ENCODE data around the gene LAMC3.

Gene LAMC3

DNA sequence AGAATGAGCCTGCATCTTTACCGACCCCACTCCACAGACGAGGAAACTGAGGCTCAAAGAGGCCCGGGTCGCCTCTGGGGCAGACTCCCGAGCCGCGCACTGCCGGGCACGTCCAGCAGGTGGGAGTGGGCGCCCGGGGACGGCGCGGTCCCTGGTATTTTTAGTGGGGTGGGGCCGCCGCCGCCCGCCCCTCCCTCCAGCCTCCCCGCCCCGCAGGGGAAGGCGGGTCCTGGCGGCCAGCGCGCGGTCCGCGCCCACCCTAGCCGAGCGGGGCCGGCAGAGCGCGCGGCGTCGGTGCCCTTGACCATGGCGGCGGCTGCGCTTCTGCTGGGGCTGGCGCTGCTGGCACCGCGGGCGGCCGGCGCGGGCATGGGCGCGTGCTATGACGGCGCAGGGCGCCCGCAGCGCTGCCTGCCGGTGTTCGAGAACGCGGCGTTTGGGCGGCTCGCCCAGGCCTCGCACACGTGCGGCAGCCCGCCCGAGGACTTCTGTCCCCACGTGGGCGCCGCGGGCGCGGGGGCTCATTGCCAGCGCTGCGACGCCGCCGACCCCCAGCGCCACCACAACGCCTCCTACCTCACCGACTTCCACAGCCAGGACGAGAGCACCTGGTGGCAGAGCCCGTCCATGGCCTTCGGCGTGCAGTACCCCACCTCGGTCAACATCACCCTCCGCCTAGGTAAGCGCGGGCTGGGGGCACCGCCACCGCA, at the start of gene LAMC3:
Gene LAMC3, plus strand, starts transcription at position 266 of the 710 bp plus-strand sequence. Its CDS starts 41 bp downstream, at position 307.
- no peak for DNase-seq

DNA sequence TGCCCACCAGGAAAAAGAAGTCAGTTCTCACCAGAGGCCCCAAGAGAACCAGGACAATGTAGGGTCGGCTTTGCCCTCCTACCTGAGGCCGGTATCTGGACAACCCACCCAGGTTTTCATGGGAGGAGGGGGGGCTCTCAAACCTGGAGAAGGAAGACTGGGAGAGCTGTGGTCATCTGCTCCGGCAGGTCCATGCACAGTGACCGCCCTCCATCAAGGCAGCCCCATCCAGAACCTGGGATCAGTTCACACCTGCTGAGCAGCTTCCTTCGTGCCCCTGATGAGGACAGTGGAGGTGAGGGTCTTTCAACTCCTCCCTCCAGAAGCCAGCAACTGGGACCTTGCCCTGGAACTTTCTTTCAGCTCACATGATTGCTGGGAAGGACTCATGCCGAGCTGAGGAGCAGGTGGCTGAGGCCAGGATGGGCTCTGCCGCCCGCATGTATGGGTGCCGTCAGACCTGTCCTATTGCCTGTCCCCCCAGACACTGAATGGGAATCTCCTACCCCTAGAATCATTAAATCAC, 49.1 kb upstream of the LAMC3 start:
- DNase-seq: no peak

DNA sequence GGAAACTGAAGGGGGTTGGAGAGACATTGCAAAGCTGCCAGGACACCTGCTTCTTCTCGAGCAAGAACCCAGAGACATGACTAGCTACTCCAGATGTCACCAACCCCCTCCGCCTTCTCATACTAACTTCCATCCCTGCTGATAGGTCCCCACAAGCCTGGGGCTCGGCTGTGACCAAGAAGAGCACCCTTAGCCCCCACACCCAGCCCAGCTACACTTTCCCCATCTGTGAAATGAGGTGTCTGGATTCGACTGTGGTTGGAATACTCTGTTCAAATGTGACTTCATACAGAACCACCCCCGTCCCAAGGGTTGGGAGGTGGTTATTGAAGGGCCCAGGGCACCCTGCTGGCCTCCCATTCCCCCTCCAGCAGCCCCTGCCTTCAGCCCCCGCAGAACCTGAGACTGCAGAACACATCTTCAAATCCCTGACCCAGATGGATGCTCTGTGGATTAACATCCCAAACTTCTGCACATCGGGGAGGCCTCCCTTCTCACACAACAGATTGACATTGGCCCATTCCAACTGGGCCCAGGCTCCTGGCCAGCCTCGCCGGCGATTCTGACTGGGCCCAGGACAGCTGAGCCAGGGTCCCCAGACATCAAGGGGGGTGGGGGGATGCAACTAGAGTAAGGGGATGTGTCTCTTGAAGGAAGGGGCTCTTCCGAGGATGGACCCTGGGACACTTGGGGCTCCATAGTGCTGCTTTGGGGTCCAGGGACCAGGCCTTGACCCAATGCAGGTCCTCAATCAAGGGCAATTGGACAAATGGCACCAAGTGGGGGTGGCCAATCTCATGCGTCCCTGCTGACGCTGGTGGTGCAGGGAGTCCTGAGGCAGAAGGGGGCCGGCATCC, 48.2 kb upstream of the LAMC3 start:
- DNase-seq: no peak

DNA sequence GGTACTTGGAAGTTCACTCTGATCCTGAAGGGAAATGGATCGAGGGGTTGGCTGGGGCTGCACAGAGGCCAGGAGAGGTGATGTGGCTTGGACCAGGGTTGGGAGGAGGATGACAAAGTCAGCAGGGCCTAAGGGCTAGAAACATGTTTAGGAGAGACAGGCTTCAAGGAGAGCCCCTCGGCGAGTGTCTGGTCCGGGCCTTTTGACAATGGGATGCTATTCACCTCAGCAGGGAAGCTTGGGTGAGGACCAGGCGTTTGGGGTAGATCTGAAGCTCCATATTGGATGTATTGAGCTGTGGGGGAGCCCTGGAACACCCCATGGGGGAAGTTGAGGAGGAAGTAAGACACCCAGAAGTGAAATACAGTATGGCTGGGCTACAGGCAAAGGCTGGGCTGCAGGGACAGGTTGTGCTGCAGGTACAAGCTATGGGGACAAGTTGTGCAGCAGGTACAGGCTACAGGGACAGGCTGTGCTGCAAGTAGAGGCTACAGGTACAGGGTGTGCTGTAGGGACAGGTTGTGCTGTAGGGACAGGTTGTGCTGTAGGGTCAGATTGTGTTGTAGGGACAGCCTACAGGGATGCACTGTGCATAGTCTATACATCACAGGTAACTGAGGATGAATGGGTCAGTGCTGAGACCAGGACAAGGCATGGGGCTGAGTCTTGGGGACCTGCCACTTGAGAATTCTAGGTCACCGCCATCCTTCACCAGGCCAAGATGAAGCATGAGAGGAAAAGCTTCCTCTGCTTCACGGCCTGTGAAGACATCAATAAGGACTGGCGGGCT, 47.3 kb upstream of the LAMC3 start:
- no peak for DNase-seq

DNA sequence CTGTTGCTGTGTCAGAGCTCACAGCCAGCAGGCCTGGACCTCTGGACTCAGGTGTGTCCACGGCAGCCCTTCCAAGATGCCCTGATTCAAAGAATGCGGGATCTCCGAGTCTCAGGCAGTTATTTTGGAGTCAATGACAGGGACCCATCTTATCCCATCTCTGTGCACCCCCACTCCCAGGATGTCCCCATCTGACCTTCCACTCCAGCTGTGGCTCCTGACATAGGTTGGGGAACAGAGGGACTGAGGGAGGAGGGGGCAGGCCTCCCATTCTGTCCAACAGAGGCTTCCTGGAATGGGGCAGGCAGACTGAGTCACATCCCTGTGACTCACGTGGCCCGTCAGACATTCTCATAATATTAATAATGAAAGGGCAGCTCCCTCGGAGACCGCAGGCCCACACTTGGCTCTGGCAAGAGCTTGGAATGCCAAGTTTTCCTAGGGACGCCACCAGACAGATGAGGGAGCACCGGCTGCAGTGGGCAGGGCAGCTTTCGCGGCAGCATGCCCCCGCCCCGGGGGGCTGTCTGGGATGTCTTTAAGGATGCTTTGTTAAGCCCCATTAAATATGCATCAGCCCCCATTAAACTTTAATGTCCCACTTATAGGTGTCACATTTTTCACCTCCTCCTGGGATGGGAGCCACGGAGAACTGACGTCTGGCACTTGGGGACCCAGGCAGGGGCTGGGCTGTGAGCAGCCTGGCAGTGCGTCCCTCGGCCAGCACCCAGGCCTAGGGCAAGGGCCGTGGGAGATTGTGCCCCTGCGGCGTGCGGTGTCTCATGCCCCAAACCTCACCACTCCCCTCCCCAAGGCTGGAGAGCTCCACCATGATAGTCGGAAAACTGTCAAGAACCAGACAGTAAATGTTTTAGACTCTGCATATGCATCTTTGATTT, 46.3 kb upstream of the LAMC3 start:
- no peak for DNase-seq

DNA sequence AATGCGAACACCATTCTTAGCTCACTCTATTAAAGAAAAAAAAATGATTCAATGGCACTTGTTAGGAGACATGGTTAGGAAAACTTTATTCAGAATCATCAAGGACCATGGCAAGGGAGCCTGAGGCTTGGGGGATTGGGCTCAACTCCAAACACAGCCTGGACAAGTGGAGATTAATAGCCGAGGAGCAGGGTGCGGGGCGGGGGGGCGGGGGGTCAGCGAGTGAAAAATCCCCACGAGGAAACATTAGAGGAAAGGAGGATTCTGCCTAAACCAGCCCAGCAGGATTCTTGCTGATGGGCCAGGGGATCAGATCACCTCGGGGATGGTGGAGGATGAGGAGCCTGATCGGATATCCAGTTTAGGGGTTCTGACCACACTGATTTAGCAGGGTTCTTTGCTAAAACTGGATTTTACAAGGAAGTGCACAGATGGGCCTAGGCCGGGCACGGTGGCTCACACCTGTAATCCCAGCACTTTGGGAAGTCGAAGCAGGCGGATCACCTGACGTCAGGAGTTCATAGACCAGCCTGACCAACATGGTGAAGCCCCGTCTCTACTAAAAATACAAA, 45.6 kb upstream of the LAMC3 start:
- no peak for DNase-seq

DNA sequence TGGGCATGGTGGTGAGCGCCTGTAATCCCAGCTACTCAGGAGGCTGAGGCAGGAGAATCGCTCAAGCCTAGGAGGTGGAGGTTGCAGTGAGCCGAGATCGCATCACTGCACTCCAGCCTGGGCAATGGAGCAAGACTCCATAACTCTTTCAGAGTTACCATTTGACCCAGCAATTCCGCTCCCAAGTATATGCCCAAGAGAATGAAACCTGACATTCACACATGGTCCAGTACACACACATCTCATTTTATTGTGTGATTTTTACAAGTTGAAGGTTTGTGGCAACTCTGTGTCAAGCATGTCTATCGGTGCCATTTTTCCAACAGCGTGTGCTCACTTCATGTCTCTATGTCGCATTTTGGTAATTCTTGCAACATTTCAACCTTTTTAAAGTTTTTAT, 45.1 kb upstream of the LAMC3 start:
- no peak for DNase-seq

DNA sequence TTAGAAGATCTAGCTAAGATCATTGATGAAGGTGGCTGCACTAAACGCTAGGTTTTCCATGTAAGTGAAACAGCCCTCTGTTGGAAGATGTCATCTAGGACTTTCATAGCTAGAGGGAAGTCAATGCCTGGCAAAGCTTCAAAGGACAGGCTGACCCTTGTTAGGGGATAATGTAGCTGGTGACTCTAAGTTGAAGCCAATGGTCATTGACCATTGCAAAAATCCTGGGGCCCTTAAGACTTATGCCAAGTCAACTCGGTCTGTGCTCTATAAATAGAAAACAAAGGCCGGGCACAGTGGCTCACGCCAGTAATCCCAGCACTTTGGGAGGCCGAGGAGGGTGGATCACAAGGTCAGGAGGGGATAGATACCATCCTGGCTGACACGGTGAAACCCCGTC, 43.3 kb upstream of the LAMC3 start:
- DNase-seq: no peak

DNA sequence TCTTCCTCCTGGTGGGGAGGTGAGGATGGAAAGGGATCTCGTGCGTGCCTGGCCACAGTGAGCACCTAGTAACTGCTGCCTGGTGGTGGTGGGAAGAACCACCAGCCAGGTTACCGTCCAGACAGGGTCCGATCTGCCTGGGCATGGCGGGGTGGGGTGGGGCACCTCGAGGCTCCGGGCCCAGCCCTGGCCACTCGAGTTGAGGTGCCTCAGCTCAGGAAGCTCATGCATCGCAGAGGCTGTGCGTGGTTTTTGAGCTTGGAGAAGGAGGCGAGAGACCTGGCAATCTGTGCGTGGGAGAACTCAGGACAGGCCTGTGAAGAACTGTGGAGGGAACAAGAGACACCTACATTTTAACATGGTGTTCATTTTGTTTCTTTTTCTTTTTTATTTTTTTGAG, 38.9 kb upstream of the LAMC3 start:
- DNase-seq: no peak

DNA sequence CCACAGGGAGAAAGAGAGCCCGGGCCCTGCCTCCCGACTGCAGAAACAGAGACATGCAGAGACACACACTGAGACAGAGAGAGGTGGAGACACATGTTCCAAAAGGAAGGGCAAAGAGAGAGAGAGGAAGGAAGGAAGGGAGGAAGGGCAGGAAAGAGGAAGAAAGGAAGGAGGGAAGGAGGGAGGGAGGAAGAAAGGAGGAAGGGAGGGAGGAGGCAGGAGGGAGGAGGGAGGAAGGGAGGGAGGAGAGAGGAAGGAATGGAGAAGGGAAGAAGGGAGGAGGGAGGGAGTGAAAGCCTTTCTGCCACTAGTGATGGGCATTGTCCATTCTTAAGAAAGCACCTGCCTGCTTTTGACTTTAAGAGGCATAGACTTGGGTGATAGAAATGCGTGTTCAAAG, 38.1 kb upstream of the LAMC3 start:
- no peak for DNase-seq

DNA sequence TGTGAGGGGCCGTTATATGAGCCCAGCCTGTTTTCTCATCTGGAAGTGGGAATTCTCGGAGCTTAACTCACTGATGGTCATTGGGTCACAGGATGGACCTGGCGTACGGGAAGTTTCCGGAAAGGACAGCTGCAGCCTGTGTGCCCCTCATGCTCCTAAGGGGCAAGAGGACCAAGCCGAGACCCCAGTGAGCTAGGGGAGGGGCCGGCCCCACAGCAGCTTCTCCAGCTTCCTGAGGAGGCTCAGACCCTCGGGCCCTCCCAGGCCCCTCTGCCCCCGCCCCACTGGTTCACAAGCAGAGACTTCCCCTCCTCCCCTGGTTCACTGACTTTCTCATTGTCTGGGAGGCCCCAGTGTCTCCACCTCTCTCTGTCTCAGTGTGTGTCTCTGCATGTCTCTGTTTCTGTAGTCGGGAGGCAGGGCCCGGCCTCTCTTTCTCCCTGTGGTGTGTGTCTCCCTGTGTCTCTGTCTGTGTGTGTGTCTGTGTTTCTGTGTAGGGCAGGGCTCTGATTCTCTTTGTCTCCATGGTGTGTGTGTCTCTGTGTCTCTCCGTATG, 37.6 kb upstream of the LAMC3 start:
- DNase-seq: no peak

DNA sequence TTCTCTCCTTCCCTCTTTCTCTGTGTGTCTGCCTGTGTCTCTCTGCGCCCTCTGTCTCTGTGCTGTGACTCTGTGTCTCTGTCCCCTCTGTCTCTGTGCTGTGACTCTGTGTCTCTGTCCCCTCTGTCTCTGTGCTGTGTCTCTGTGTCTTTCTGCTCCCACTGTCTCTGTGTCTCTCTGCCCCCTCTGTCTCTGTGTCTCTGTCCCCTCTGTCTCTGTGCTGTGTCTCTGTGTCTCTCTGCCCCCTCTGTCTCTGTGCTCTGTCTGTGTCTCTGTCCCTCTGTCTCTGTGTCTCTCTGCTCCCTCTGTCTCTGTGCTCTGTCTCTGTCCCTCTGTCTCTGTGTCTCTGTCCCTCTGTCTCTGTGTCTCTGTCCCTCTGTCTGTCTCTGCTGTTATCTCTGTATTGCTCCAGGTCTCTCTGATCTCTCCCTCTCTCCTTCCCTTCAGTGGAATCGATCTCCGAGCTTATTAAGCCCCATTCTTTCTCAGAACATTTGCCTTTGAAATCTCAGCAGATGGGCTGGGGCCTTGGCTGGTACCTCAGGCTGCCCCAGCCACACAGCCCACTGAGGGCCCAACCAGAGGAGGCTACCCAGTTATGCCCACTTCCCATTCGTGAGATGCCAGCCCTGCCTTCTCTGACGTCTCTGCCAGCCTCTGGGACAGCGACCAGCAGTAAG, 36.6 kb upstream of the LAMC3 start:
- no peak for DNase-seq

DNA sequence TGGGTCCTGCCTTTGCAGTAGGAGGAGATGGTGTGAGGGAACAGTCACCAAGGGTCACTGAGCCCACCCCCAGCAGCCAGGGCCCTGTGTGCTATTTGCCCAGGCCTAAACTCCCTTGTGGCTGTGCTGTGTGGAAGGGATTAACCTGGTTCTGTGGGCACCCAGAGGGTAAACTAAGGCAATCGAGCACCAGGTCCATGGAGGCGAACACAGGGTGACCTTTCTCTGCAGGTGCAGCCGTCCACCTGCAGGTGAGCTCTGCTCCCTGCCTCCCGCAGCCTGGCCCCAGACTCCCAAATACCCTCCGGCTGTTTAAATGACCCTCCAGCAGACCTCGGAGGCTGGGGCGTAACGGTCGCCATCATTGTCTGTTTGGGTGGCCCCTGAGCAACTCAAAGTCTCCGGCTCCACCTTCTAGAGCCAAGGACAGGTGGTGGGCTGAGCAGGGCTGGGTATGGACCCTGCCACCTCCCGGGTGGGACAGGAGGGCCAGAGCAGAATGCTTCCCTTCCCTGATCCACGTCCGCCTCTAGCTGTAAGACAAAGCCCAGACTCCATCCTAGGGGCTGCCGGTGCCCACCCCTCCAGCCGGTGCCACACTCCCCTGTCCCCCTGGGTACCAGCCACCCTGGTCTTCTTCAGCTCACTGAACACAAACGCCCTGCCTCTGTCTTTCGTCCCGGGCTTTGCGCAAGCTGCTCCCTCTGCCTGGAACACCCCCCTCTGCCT, 35.9 kb upstream of the LAMC3 start:
- no peak for DNase-seq

DNA sequence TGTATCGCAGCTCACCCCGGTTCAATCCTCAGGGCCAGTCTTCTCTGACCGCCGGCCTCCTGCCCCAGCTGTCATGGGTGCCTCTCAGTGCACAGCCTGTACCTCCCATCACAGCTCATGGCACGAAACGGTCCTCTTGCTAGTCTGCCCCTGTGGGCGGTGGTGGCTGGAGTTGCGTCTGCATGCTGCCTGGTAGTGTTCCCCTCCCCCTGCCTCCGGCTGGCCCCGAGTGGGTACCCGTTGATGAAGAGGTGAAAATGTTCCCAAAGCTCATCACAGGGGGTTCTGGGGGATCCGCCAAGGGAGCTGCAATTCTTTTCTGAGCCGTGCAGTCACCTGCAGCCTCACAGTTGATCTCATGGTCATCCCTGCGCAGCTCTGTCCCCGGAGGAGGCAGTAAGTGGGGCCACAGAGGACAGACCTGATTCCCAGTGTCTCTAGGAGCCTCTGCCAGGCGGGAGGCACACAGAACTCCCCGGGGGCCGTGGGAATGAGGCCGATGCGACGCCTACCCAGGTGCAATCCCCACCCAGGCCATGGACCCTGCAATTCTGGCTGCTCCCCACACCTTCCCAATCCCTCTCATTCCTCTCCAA, 35.2 kb upstream of the LAMC3 start:
- no peak for DNase-seq

DNA sequence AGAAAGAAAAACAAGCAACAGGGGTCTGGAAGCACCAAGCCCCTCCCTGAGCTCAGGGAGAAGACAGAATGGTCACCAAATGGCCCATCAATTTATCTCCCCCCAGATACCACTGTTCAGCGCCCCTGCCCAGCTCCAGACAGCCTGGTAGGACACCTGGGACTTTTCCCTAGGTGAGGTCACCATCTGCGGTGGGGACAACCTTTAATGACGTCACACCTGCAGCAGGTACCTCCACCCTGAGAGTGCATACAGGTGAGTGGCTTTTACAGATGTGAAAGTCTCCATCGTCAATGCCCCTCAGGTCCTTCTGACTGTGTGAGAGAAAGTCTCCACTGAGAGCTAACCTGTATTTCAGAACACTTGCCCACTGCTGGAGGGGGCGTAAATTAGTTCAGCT, 34.3 kb upstream of the LAMC3 start:
- no peak for DNase-seq

DNA sequence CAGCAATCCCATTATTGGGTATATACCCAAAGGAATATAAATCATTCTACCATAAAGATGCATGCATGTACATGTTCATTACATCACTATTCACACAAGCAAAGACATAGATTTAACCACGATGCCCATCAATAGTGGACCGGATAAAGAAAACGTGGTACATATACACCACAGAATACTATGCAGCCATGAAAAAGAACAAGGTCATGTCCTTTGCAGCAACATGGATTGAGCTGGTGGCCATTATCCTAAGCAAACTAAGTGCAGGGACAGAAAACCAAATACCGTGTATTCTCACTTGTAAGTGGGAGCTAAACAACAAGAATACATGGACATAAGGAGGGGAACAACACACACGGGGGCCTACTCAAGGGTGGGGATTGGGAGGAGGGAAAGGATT, 33.8 kb upstream of the LAMC3 start:
- no peak for DNase-seq

DNA sequence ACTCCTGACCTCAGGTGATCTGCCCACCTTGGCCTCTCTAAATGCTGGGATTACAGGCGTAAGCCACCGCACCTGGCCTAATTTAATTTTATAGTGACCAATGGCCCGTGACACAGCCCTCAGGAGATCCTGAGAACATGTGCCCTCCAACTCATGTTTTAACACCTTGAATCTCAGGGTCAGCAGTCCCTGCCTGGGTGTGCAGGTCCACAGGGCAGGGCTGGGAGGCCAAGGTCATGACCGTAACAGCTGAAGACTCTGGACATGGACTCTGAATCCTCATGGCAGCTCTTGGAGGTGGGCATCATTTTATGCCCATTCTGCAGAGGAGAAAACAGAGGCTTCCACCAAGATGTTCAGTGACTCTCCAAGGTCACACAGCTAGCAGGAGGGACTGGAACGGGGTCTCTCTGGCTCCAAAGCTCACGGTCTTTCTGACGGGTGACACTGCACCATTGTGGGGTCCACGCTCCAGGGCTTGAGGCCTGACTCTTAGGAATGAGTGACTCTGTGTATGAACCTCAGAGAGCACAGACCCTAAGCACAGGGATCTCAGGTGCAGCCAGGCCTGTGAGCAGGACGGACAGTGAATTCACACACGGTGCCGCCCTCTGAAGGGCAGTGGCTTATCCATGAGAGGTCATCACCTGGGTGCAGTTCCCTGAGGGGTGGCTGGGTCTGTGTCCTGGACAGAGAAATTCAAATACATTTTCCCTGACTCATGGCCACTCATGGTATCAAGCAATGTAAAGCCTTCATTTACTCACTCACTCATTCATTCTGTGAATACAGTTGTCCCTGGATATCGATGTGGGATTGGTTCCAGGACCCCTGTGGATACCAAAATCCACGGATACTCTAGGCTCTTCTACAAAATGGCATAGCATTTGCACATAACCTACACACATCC, 32.8 kb upstream of the LAMC3 start:
- DNase-seq: no peak

DNA sequence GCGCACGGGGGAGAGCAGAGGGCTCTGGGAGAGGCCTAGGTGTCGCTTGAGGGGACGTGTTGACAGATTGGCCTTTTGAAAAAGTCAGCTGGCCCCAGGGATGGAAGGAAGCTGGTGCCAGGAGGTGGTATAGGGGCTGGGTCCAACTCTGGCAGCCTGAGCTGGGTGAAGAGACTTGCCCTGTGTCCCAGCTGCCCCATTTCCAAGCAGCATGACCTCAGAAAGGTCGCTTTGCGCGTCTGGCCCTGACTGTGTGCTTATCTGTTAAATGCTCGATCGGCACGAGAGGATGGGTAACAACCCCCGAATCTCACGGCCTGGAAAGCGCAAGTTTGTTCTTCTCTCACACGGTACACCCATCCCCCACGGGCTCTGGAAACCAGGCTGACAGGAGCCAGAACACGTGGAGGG, 31.2 kb upstream of the LAMC3 start:
- DNase-seq: no peak

Measured in OCI-M1 (cell line).